Measurements from ENCODE around the gene PHACTR1. TPM values are rescaled to one million over a fixed set of nuclear protein-coding genes. Genes with fewer than 3 reads are reported as not detected.

Gene PHACTR1
- total RNA-seq, 2 donors from 2014 or later, result 2.8 to 6.3 TPM

DNA sequence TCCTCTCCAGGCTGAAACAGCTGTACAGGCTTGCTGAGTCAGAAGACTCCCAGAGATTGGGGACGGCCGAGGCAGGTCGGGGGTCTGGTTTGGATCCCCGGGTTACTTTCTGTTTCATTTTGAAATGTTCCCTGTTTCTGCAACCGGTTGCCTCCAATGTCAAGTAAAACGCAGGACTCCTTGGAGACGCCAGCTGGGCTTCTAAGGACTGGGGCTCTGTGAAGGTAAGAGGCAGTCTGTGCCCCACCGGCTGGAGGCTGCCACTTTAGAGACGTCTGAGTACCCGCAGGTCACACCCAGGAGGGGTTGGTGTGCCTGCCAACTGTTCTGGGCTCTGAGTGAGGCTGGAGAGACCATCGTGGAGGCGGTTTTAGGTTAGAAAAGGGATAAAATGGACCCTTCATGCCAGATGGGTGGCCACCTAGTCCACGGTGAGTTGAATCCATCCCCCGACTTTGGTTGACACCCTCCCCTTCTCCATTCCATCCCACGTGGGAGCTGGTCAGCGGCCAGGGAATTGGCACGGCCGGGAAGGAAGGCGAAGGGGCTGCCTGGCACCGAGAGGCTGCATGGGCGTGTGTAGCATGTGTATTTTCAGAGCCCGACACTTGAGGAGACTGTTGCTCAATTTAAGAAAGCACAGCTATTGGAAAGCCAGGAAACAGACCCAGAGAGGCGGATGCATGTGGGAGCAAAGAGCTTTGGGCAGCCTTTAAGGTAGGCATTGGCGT, 240.9 kb downstream of the PHACTR1 start:
- no peaks in the 10 kb centered on the region for H3K36me3 ChIP-seq (ENCODE audit: control insufficient read depth, insufficient read depth, low read length)
- no peak overlapping the region for H3K27ac ChIP-seq (ENCODE audit: low read depth, low read length)
- peaks cover 1% of the 10 kb centered on the region for H3K4me1 ChIP-seq (ENCODE audit: control insufficient read depth, insufficient read depth, low read length)
- TF ChIP-seq, protein P1, sequence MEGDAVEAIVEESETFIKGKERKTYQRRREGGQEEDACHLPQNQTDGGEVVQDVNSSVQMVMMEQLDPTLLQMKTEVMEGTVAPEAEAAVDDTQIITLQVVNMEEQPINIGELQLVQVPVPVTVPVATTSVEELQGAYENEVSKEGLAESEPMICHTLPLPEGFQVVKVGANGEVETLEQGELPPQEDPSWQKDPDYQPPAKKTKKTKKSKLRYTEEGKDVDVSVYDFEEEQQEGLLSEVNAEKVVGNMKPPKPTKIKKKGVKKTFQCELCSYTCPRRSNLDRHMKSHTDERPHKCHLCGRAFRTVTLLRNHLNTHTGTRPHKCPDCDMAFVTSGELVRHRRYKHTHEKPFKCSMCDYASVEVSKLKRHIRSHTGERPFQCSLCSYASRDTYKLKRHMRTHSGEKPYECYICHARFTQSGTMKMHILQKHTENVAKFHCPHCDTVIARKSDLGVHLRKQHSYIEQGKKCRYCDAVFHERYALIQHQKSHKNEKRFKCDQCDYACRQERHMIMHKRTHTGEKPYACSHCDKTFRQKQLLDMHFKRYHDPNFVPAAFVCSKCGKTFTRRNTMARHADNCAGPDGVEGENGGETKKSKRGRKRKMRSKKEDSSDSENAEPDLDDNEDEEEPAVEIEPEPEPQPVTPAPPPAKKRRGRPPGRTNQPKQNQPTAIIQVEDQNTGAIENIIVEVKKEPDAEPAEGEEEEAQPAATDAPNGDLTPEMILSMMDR (conservative IDR thresholded peaks at IDR 0.05), result no peak
- peak overlapping the region; percentile 54 for H3K4me3 Mint-ChIP-seq
- H3K36me3 Mint-ChIP-seq (ENCODE audit: low read depth), result no peaks in the 10 kb centered on the region
- H3K27me3 ChIP-seq (ENCODE audit: control insufficient read depth, insufficient read depth, low read length, poor library complexity, severe bottlenecking), result peaks cover 36% of the 10 kb centered on the region
- H3K9me3 ChIP-seq (ENCODE audit: control insufficient read depth, low read length), result no peaks in the 10 kb centered on the region
- H3K27ac Mint-ChIP-seq, result no peak overlapping the region
- WGBS, 2 experiments (ENCODE audit: insufficient coverage in 1 of 2, insufficient read length in 1 of 2), result 11% methylated on average over 13 to 24 of the region's 24 CpGs
- peaks cover 51% of the 10 kb centered on the region for H3K27me3 Mint-ChIP-seq (ENCODE audit: insufficient read depth)
- H3K9me3 Mint-ChIP-seq, result no peaks in the 10 kb centered on the region
- peak; percentile 81 for DNase-seq
- peak overlapping the region; percentile 70 for H3K4me3 ChIP-seq (ENCODE audit: low read length)
- H3K9ac ChIP-seq (ENCODE audit: extremely low read depth, low read length, poor library complexity, severe bottlenecking), result no peak overlapping the region
- peaks cover 27% of the 10 kb centered on the region for H3K4me1 Mint-ChIP-seq

DNA sequence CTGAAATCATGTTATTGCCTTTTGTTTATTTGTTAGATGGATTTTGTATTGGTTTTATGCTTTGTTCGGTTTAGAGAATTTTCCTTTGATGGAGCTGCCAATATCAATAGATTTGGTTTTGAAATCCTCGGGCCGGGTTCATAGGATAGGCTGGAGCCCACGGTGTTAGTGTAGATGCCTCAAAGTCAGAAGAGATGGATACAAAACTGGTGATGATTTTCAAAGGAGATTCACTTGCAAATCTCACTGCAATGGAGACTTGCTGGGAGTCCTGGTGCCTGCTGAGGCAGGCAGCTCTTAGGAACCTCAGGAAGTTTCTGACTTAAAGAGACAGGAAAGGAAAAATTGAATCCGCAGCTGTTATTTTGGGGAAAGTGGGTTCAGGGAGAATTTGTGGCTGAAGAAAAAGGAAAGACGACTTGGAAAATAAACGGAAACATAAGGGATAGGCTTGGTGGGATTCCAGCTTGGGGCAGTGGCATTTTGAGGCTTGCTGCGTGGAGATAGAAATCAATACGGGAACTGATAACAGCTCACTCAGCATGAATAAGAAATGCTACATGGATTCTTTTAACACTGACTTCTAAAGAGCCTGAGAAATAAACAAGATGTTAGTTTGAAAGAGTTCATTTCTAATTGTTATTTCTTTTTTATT, 241.6 kb downstream of the PHACTR1 start:
- Histone ChIP-seq H3K27me3 (ENCODE audit: control insufficient read depth, insufficient read depth, low read length, poor library complexity, severe bottlenecking) (peaks cover 36% of the 10 kb centered on the region), H3K9me3 (ENCODE audit: control insufficient read depth, low read length) (no peaks in the 10 kb centered on the region), H3K27ac (ENCODE audit: low read depth, low read length) (no peak overlapping the region), H3K4me3 (ENCODE audit: low read length) (peak overlapping the region; percentile 70), H3K9ac (ENCODE audit: extremely low read depth, low read length, poor library complexity, severe bottlenecking) (no peak overlapping the region), H3K36me3 (ENCODE audit: control insufficient read depth, insufficient read depth, low read length) (no peaks in the 10 kb centered on the region), H3K4me1 (ENCODE audit: control insufficient read depth, insufficient read depth, low read length) (no peaks in the 10 kb centered on the region)
- no peaks in the 10 kb centered on the region for H3K36me3 Mint-ChIP-seq (ENCODE audit: low read depth)
- H3K27ac Mint-ChIP-seq, result no peak overlapping the region
- H3K9me3 Mint-ChIP-seq, result no peaks in the 10 kb centered on the region
- 11 to 13% methylated on average over 7 to 9 of the region's 9 CpGs for WGBS, 2 experiments (ENCODE audit: insufficient coverage in 1 of 2, insufficient read length in 1 of 2)
- peaks cover 28% of the 10 kb centered on the region for H3K4me1 Mint-ChIP-seq
- DNase-seq, result peak; percentile 52
- peaks cover 51% of the 10 kb centered on the region for H3K27me3 Mint-ChIP-seq (ENCODE audit: insufficient read depth)
- TF ChIP-seq, protein P1 (conservative IDR thresholded peaks at IDR 0.05), result no peak
- H3K4me3 Mint-ChIP-seq, result peak overlapping the region; percentile 54

DNA sequence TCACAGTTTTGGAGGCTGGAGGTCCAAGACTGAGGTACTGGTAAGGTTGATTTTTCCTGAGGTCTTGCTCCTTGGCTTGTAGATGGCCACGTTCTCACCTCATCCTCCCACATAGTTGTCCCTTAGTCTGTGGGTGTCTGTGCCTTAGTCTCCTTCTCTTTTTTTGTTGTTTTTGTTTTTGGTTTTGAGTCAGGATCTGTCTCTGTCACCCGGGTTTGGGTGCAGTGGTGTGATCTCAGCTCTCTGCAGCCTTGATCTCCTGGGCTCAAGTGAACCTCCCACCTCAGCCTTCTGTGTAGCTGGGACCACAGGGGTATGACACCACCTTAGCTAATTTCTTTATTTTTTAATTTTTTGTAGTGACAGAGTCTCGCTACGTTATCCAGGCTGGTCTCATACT, 245.2 kb downstream of the PHACTR1 start:
- H3K36me3 Mint-ChIP-seq (ENCODE audit: low read depth), result no peaks in the 10 kb centered on the region
- no peaks in the 10 kb centered on the region for H3K4me1 ChIP-seq (ENCODE audit: control insufficient read depth, insufficient read depth, low read length)
- no peak overlapping the region for H3K9ac ChIP-seq (ENCODE audit: extremely low read depth, low read length, poor library complexity, severe bottlenecking)
- no peaks in the 10 kb centered on the region for H3K9me3 Mint-ChIP-seq
- no peak overlapping the region for H3K27ac Mint-ChIP-seq
- no peaks in the 10 kb centered on the region for H3K9me3 ChIP-seq (ENCODE audit: control insufficient read depth, low read length)
- peaks cover 34% of the 10 kb centered on the region for H3K27me3 Mint-ChIP-seq (ENCODE audit: insufficient read depth)
- H3K4me3 Mint-ChIP-seq, result no peak overlapping the region
- H3K27me3 ChIP-seq (ENCODE audit: control insufficient read depth, insufficient read depth, low read length, poor library complexity, severe bottlenecking), result peaks cover 21% of the 10 kb centered on the region
- H3K4me3 ChIP-seq (ENCODE audit: low read length), result no peak overlapping the region
- H3K4me1 Mint-ChIP-seq, result peaks cover 22% of the 10 kb centered on the region
- WGBS, 2 experiments (ENCODE audit: insufficient coverage in 1 of 2, insufficient read length in 1 of 2), result 94% methylated on average over 2 to 4 of the region's 4 CpGs
- no peaks in the 10 kb centered on the region for H3K36me3 ChIP-seq (ENCODE audit: control insufficient read depth, insufficient read depth, low read length)
- TF ChIP-seq, protein P1 (conservative IDR thresholded peaks at IDR 0.05), result no peak
- H3K27ac ChIP-seq (ENCODE audit: low read depth, low read length), result no peak overlapping the region
- DNase-seq, result no peak
